DMS 273 treated with DMSO at 0.1 percent for 48 hours (cell line): Measurements from ENCODE around the gene MRPL54.

Experiments
- DNase-seq: peaks from one replicate; lab custom pipeline; 2025; lab: John Stamatoyannopoulos, UW

MRPL54 gene

GRCh38 chr19:3762501-3763459 is at the start of gene MRPL54:
MRPL54 (plus strand) TSS chr19:3762682; CDS start chr19:3762701, 19 bp downstream.
- peak; percentile 97 for DNase-seq

GRCh38 chr19:3716147-3716668 is 46.3 kb upstream of the MRPL54 start:
- DNase-seq: no peak

GRCh38 chr19:3719868-3720267 is 42.6 kb upstream of the MRPL54 start:
- no peak for DNase-seq

- no peak for DNase-seq
Measured at GRCh38 chr19:3720349-3720917, 42.0 kb upstream of the MRPL54 start.

- DNase-seq: peak; percentile 47
Measured at GRCh38 chr19:3721131-3721886, 41.2 kb upstream of the MRPL54 start.

- no peak for DNase-seq
Measured at GRCh38 chr19:3721887-3722442, 40.5 kb upstream of the MRPL54 start.

- no peak for DNase-seq
Measured at GRCh38 chr19:3722443-3723109, 39.9 kb upstream of the MRPL54 start.

GRCh38 chr19:3723110-3723488 is 39.4 kb upstream of the MRPL54 start:
- DNase-seq: no peak

GRCh38 chr19:3723883-3724282 is 38.6 kb upstream of the MRPL54 start:
- no peak for DNase-seq

GRCh38 chr19:3725121-3725520 is 37.4 kb upstream of the MRPL54 start:
- DNase-seq: no peak

GRCh38 chr19:3725640-3726310 is 36.7 kb upstream of the MRPL54 start:
- DNase-seq: peak; percentile 50

- no peak for DNase-seq
Measured at GRCh38 chr19:3730457-3730958, 32.0 kb upstream of the MRPL54 start.

GRCh38 chr19:3732108-3732507 is 30.4 kb upstream of the MRPL54 start:
- no peak for DNase-seq

- DNase-seq: no peak
Measured at GRCh38 chr19:3733549-3734309, 28.8 kb upstream of the MRPL54 start.

- no peak for DNase-seq
Measured at GRCh38 chr19:3734310-3734600, 28.2 kb upstream of the MRPL54 start.

- DNase-seq: no peak
Measured at GRCh38 chr19:3736106-3736724, 26.3 kb upstream of the MRPL54 start.

- no peak for DNase-seq
Measured at GRCh38 chr19:3737487-3738205, 24.8 kb upstream of the MRPL54 start.

- DNase-seq: no peak
Measured at GRCh38 chr19:3738477-3739220, 23.8 kb upstream of the MRPL54 start.
